Right atrium auricular region (tissue), 2 donors: Measurements from ENCODE around the gene CSE1L. TPM values are rescaled to one million over a fixed set of nuclear protein-coding genes. Genes with fewer than 3 reads are reported as not detected.
"Not testable (repeated sequence)": the region's sequence is repeated elsewhere in the genome, so short reads cannot be mapped to it uniquely, and the experiment has no call there.

Source experiments
- DNase-seq: peaks from one replicate; pipeline ENCODE4 v3.0.0-alpha.2; 2019; ENCODE audit warnings: low spot score
- H3K27ac ChIP-seq, 2 donors: fragments of 200-600 bp; sonication (generic); 1 replicate in 1 of 2; 2 replicates in 1 of 2; pipeline ENCODE4 v1.5.1; 2016 to 2019
- H3K27me3 ChIP-seq, 2 donors: fragments of 200-600 bp; sonication (generic); one replicate each; pipeline versions ENCODE4 v1.5.1 to v1.6.0; 2017 to 2019
- H3K36me3 ChIP-seq: fragments of 200-600 bp; sonication (generic); one replicate; pipeline ENCODE4 v1.5.1; 2016
- H3K4me1 ChIP-seq, 2 donors: fragments of 200-600 bp; sonication (generic); one replicate each; pipeline versions ENCODE4 v1.5.1 to v1.6.0; 2017 to 2019
- H3K4me3 ChIP-seq, 2 donors: fragments of 200-600 bp; sonication (generic); 1 replicate in 1 of 2; 2 replicates in 1 of 2; pipeline ENCODE4 v1.5.1; 2017 to 2019; ENCODE audit warnings: mild to moderate bottlenecking in 1 of 2, moderate library complexity in 1 of 2
- H3K9me3 ChIP-seq, 2 donors: fragments of 200-600 bp; sonication (generic); one replicate each; pipeline ENCODE4 v1.5.1; 2019
- CTCF ChIP-seq, 2 donors: fragments of 200-600 bp; sonication (generic); IDR thresholded peaks; one replicate each; pipeline ENCODE4 v1.5.1; 2019; ENCODE audit warnings: antibody characterized with exemption in 2 of 2
- total RNA-seq, 2 donors: library from RNA; depleted of rRNA; stranded (reverse); fragments of >200 nt; gene quantifications; one replicate each; pipeline ENCODE4 v1.1.0, GENCODE V29; 2016

CSE1L gene
- total RNA-seq, 2 donors from 2014 or later = 27.0 to 32.0 TPM

DNA sequence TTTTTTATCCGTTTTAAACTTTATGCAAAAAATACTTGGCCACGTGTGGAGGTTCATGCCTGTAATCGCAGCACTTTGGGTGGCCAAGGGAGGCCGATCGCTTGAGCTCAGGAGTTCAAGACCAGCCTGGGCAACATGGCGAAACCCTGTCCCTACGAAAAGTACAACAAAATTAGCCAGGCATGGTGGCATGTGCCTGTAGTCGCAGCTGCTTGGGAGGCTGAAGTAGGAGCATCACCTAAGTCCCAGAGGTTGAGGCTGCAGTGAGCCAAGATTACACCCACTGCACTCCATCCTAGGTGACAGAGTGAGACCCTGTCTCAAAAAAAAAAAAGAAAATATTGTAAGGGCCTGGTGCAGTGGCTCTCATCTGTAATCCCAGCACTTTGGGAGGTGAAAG is 45.0 kb downstream of the CSE1L start:
- Histone ChIP-seq H3K27me3 (no peaks in the 10 kb centered on the region), H3K4me3 (no peak overlapping the region), H3K9me3 (no peaks in the 10 kb centered on the region), H3K36me3 (peaks cover 91% of the 10 kb centered on the region), H3K4me1 (no peaks in the 10 kb centered on the region), H3K27ac (no peak overlapping the region)
- TF ChIP-seq CTCF (IDR thresholded peaks at IDR 0.05) = no peak
- no peak for DNase-seq

DNA sequence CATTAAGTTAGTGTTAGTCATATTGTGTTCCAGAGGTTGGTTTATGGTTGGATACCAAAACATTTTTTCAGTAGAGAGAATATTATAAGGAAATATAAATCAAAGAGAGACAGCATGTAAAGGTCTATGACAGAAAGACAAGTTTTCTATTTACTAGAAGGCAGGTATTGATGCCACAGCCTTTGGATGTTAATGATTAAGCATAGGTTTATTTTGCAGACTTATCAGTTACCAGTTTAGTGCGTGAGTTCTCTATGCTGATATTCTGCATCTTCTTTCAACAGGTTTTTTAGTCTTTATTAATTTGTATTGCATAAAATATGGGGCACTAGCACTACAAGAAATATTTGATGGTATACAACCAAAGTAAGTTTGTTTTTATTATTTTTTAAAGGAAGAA is 45.6 kb downstream of the CSE1L start:
- peaks cover 89% of the 10 kb centered on the region for H3K36me3 ChIP-seq
- H3K4me3 ChIP-seq = no peak overlapping the region
- H3K27me3 ChIP-seq = no peaks in the 10 kb centered on the region
- no peaks in the 10 kb centered on the region for H3K4me1 ChIP-seq
- TF ChIP-seq CTCF (IDR thresholded peaks at IDR 0.05) = no peak
- no peaks in the 10 kb centered on the region for H3K9me3 ChIP-seq
- H3K27ac ChIP-seq = no peak overlapping the region
- no peak for DNase-seq

- Histone ChIP-seq H3K9me3 (no peaks in the 10 kb centered on the region), H3K4me1 (no peaks in the 10 kb centered on the region), H3K36me3 (peaks cover 62% of the 10 kb centered on the region), H3K4me3 (no peak overlapping the region), H3K27me3 (no peaks in the 10 kb centered on the region), H3K27ac (no peak overlapping the region)
- no peak for DNase-seq
- no peak for TF ChIP-seq CTCF (IDR thresholded peaks at IDR 0.05)
These were observed 50.2 kb downstream of the CSE1L start for GRCh38 chr20:49096203-49096730.

GRCh38 chr20:49097159-49097558 is 51.0 kb downstream of the CSE1L start:
- Histone ChIP-seq H3K9me3 (no peaks in the 10 kb centered on the region), H3K36me3 (peaks cover 55% of the 10 kb centered on the region), H3K27me3 (no peaks in the 10 kb centered on the region), H3K4me3 (no peak overlapping the region), H3K27ac (no peak overlapping the region), H3K4me1 (no peaks in the 10 kb centered on the region)
- TF ChIP-seq CTCF (IDR thresholded peaks at IDR 0.05) = no peak
- no peak for DNase-seq

DNA sequence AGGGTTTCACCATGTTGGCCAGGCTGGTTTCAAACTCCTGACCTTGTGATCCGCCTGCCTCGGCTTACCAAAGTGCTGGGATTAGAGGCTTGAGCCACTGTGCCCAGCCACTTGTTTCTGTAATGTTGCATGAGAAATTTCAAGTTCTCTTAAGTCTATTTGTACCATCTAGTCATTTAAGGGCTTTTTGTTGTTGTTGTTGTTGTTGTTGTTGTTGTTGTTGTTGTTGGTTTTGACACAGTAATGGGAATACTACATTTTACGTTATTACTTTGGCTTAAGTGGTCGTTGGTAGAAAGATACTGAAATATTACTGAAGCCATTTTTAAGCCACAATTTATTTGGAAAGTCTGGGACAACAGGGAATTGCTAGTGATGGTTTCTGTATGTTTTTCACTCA is 52.0 kb downstream of the CSE1L start:
- TF ChIP-seq CTCF (IDR thresholded peaks at IDR 0.05) = no peak
- Histone ChIP-seq H3K4me3 (no peak overlapping the region), H3K27ac (no peak overlapping the region), H3K36me3 (peaks cover 60% of the 10 kb centered on the region), H3K4me1 (no peaks in the 10 kb centered on the region), H3K9me3 (no peaks in the 10 kb centered on the region), H3K27me3 (no peaks in the 10 kb centered on the region)
- no peak for DNase-seq

DNA sequence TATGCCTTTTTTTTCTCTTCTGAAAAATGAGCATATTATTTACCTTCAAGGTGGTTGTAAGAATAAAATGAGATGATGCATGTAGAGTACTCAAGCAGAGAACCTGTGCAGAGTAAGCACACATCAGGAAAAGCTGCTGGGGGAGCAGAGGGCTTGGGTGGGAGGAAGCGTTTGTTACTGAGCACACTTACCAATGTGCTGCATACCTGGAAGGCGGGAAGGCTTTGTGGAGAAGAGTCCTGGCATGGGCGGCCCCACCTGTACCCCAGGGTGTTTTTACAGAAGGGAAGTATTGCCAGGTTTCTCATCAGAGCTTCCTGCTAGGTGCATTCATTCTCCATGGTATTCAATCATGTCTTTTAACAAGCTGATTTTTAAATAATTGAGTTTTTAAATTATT is 52.9 kb downstream of the CSE1L start:
- Histone ChIP-seq H3K4me1 (no peaks in the 10 kb centered on the region), H3K27me3 (no peaks in the 10 kb centered on the region), H3K4me3 (no peak overlapping the region), H3K36me3 (peaks cover 63% of the 10 kb centered on the region), H3K27ac (no peak overlapping the region), H3K9me3 (no peaks in the 10 kb centered on the region)
- no peak for TF ChIP-seq CTCF (IDR thresholded peaks at IDR 0.05)
- no peak for DNase-seq

GRCh38 chr20:49100292-49100691 is 54.2 kb downstream of the CSE1L start:
- H3K4me3 ChIP-seq, H3K9me3 ChIP-seq, DNase-seq, H3K27ac ChIP-seq, H3K27me3 ChIP-seq, H3K4me1 ChIP-seq: not testable (repeated sequence)
- H3K36me3 ChIP-seq = peaks cover 63% of the 10 kb centered on the region
